Measurements from ENCODE around the gene UGT1A10.

The UGT1A10 gene

GRCh38 chr2:233791151-233791882 lies 155.1 kb downstream of the UGT1A10 start:
- no peak for TF ChIP-seq CTCF (IDR thresholded peaks at IDR 0.05)

- TF ChIP-seq CTCF (IDR thresholded peaks at IDR 0.05), result no peak
Measured at GRCh38 chr2:233791883-233792329, 155.7 kb downstream of the UGT1A10 start.

- no peak for TF ChIP-seq CTCF (IDR thresholded peaks at IDR 0.05)
Measured at GRCh38 chr2:233792720-233793119, 156.5 kb downstream of the UGT1A10 start.

- no peak for TF ChIP-seq CTCF (IDR thresholded peaks at IDR 0.05)
Measured at GRCh38 chr2:233793465-233794127, 157.3 kb downstream of the UGT1A10 start.

- TF ChIP-seq CTCF (IDR thresholded peaks at IDR 0.05), result no peak
Measured at GRCh38 chr2:233794128-233794658, 157.9 kb downstream of the UGT1A10 start.

- TF ChIP-seq CTCF (IDR thresholded peaks at IDR 0.05), result no peak
Measured at GRCh38 chr2:233795735-233796171, 159.5 kb downstream of the UGT1A10 start.

- no peak for TF ChIP-seq CTCF (IDR thresholded peaks at IDR 0.05)
Measured at GRCh38 chr2:233796254-233796653, 160.0 kb downstream of the UGT1A10 start.
